ENCODE results near the gene TP53BP1.
A peak's percentile ranks its signal among the peaks of the same experiment; 100 is the strongest.
"Not testable (repeated sequence)": the region's sequence is repeated elsewhere in the genome, so short reads cannot be mapped to it uniquely, and the experiment has no call there.

Gene TP53BP1

GRCh38 chr15:43412096-43412495, 80.9 kb downstream of the TP53BP1 start:
- no peak for DNase-seq (ENCODE audit: low read depth)

GRCh38 chr15:43410572-43411214, 82.3 kb downstream of the TP53BP1 start:
- DNase-seq (ENCODE audit: low read depth) = peak; percentile 4

DNA sequence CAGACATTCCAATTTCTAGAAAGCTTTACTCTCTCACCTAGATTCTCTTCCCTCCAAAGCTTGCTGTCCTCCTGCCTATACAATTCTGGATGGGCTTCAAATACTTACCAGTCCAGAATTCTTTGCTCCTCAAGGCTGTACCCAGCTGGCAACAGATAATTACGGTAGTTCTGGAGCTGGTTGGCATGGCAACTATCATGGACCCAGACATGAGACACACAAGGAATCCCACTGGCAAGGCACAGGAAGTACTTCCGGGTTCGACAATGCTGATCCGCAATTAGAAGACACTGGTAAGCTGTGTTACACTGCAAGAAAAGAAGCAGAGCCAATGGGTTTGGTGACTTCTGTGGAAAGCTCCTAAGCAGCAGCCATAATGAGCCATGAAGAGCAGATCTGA, 84.2 kb downstream of the TP53BP1 start:
- DNase-seq (ENCODE audit: low read depth) = no peak

- DNase-seq (ENCODE audit: low read depth) = no peak
Measured at GRCh38 chr15:43406808-43407207, 86.1 kb downstream of the TP53BP1 start.

DNA sequence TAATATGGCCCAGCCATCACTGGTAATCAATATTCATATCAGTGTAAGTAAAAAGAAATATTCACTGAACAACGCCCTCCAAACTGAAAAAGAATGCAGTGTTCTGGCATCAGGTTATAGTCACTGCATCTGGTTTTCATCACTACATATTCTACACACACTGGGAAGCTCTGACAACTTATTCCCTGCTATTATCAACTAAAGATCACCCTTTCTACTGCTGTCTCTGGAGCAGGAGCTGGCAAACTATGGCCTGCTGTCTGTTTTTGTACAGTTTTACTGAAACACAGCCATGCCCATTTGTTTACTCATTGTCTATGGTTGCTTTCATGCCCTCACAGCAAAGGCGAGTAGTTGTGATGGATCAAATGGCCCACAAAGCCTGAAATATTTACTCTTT, 86.8 kb downstream of the TP53BP1 start:
- no peak for DNase-seq (ENCODE audit: low read depth)

DNA sequence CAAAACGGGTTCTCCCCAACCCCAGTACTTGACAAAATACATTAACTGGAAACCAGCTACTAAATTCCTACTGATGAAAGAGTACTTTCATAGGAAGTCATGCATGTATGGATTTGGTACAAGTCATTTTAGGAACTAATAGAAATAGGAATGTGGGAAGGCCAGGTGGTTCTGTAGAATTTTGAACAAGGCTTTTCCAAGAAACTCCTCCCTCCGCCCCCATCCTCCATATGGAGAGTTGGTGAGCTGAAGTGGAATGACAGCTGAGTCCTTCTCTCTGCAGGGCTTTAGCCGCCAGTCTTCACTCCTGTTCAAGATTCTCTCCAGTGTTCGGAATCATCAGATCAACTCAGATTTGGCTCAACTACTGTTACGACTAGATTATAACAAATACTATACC, 88.8 kb downstream of the TP53BP1 start:
- DNase-seq (ENCODE audit: low read depth) = no peak

DNA sequence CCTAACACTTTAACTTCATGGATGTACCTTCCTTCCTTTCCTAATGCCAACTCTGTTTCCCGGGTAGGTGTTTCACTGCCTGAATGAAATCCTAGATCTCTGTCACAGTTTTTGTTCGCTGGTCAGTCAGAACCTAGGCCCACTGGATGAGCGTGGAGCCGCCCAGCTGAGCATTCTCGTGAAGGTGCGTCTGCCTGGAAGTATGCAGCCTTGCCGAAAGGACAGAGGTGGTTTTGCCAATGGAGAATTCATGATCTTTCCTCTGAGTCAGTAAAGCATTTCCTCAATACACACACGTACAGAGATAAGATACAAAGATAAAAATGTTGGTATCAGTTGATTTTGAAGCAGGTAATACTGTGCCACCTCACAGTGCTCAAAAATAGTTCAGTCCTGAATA, 89.3 kb downstream of the TP53BP1 start:
- DNase-seq (ENCODE audit: low read depth) = no peak

DNA sequence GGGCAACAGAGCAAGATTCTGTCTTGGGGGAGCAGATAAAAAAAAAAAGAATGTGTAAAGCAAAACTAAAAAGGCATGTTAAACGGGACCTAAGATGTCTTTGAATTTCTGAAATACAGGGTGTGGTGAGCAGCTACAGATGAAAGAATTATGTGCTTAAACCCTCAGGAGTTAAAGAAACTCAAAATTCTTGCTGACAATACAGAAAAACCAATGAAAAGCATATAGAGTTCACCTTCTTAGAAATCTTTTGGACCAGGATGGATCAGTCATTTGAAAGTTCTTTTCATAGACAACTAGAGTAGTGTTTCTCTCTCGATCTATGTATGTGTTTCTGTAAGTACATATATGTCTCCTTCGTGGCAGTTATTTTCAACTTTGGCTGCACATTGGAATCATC, 90.7 kb downstream of the TP53BP1 start:
- DNase-seq (ENCODE audit: low read depth) = no peak

- DNase-seq (ENCODE audit: low read depth) = not testable (repeated sequence)
Measured at GRCh38 chr15:43393592-43393991, 99.4 kb downstream of the TP53BP1 start.

- peak; percentile 44 for DNase-seq (ENCODE audit: low read depth)
Measured at GRCh38 chr15:43390723-43391122, 102.2 kb downstream of the TP53BP1 start.

DNA sequence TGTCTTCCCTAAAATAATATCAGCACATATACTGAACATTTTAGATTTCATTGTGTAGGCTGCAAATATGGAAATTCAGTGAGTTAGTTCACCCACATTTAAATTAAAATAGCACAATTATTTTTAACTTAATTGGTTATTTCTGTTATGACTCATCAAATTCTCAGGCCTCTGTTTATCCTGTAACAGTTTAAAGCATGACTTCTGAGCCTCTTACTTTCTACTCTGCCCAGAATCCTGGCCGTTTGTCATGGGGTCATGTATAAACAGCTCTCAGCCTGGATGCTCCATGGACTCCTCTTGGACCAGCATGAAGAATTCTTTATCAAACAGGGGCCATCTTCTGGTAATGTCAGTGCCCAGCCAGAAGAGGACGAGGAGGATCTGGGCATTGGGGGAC, 109.9 kb downstream of the TP53BP1 start:
- DNase-seq (ENCODE audit: low read depth) = peak; percentile 22

- no peak for DNase-seq (ENCODE audit: low read depth)
Measured at GRCh38 chr15:43382310-43382709, 110.6 kb downstream of the TP53BP1 start.

GRCh38 chr15:43378601-43379000, 114.4 kb downstream of the TP53BP1 start:
- DNase-seq (ENCODE audit: low read depth) = no peak

DNA sequence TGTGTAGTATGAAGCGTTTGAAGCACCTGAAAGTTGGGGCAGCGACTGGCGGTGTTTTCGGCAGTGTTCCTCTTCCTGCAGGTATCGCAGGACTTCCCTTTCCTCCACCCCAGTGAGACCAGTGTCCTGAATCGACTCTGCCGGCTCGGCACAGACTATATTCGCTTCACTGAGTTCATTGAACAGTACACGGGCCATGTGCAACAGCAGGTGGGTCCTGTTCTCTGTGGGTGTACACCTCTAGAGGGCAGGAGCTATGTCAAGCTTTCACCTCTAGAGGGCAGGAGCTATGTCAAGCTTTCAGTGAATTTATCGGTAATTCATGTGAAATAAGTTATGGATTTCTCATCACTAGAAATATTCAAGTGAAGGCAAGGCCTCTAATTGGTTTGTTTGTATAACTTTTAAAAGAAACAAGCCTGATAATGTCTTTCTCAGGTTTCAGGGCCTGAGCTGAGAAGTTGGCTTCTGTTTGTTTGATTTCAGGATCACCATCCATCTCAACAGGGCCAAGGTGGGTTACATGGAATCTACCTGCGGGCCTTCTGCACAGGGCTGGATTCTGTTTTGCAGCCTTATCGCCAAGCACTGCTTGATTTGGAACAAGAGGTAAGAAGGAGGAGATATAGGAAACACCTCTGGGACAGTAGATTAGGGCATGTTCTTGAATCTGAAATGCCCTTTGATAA, 116.8 kb downstream of the TP53BP1 start:
- DNase-seq (ENCODE audit: low read depth) = peak; percentile 60

DNA sequence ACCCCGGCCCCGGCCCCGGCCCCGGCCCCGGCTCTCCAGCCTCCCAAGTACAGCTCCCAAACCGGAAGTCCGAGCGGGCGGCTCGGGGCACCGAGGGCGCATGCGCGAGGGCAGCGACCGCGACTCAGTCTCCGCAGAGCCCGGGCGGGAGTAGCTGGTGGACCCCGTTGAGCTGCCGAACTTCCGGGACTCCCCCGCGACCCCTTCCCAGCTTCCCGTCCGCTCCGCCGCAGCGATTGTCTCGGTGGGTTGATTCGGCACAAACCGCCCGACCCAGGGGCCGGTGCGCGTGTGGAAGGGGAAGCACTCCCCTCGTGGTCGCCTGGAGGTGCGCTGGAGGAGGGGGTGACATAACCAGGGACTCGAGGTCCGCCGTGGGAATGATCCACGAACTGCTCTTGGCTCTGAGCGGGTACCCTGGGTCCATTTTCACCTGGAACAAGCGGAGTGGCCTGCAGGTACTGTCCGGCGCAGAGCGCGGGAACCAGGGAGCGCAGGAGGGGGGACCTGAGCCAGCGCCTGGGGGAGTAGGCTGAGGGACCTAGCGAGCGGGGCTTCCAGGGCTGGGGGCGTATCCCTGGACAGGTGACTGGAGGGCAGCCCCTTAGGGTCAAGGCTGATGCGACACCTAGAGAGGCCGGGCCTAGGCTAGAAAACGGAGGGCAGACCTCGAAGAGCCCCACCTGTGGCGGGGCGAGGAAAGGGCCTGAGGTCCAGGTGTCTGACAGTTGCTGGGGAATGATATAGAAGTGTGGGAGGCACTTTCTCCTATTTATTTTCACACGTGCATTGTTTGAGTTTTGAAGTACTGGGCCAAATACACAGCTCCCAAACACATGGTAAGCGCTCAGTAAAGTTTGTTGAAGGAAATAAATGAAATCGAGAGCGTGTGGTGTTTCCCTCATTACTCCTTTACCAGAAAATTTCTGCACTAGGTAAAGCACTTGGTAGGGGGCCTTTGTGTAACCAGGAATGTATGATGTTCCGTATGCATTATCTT, 121.7 kb downstream of the TP53BP1 start, which contains the start of the genes TUBGCP4 and ZSCAN29:
TUBGCP4 (plus strand) TSS at position 127 of the 1,000 bp plus-strand sequence; CDS start at position 381, 254 bp downstream.
ZSCAN29 (minus strand) TSS at position 69 of the 1,000 bp plus-strand sequence. CDS start 1,130 bp downstream, outside the sequence.
- DNase-seq (ENCODE audit: low read depth) = peak; percentile 83

DNA sequence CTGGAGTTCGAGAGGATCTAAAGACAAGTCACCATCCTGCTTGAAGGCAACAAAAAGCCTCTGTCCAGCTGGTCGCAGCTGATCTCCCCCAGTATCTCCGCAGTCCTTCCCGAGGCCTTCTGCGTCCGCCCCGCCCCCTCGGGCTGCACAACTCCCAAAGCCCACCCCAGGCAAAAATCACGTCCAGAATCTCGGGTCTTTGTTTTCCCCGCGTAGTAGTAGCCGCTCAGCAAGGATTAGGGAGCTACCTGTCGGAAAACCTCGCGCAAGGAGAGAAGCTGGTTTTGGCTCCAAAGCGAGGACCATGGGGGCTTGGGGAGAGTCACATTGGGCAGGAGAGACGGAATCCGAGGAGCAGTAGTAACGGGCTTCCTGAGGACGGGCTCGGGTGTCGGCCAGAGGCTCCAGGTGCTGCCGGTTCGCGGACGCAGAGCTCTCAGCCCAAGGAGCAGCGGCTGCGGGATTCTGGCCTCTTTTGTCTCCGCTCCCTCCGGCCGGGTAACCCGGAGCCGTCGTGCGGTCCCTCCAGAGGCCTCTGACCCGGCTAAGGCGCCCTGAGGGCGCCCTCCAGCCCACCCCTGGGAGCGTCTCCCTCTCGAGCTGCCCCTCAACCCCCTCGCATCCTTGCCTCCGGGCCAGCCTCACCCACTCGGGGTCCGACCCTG, 122.5 kb downstream of the TP53BP1 start:
- DNase-seq (ENCODE audit: low read depth) = peak; percentile 48

- DNase-seq (ENCODE audit: low read depth) = no peak
Measured at GRCh38 chr15:43361313-43361903, 131.5 kb downstream of the TP53BP1 start.

DNA sequence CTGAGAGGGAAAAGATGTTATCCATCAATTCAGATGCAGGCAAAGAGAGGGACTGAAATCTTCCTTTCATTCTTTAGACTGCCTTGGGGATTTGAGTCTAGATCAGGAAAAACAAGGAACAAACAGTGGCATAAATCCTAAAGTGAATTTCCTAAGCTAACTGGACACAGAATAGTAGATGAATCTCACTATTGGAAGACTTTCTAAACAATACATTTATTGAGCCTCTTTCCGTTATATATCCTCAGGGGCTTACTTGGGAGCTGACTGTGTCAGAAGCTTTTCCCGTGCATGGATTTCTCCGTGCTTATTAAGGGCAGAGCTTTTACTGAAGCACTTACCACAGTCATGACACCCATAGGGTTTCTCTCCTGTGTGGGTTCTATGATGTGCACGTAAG, 132.1 kb downstream of the TP53BP1 start:
- DNase-seq (ENCODE audit: low read depth) = no peak
